Measurements from ENCODE around the gene SZRD1. TPM values are rescaled to one million over a fixed set of nuclear protein-coding genes. Genes with fewer than 3 reads are reported as not detected.

SZRD1 gene
- total and polyA plus RNA-seq, 2 of the 8 experiments (the other 6 are each of a cell fraction or from before 2014, with no cell fraction given) = 97.8 to 108 TPM

GRCh38 chr1:16420424-16421118 is 53.5 kb downstream of the SZRD1 start:
- peak overlapping the region; percentile 15; the same call in 1 of the 2 replicates for H2AFZ ChIP-seq (ENCODE audit: low read length)
- TF ChIP-seq TBP (IDR thresholded peaks at IDR 0.05; ENCODE audit: low read depth, low read length) (no peak), HDAC2 (IDR thresholded peaks at IDR 0.05; ENCODE audit: borderline replicate concordance in 1 of 2, low read depth in 2 of 2, low read length in 2 of 2) (no peak), TAF1 (IDR thresholded peaks at IDR 0.05; ENCODE audit: low read depth, low read length) (no peak), RNF2 (IDR thresholded peaks at IDR 0.05; ENCODE audit: borderline replicate concordance, low read depth, low read length, missing control alignments, poor library complexity, severe bottlenecking) (no peak), TCF12 (IDR thresholded peaks at IDR 0.05; ENCODE audit: low read depth, low read length) (no peak), JUN (IDR thresholded peaks at IDR 0.05; ENCODE audit: low read depth, low read length) (no peak)
- TF ChIP-seq, protein P1, sequence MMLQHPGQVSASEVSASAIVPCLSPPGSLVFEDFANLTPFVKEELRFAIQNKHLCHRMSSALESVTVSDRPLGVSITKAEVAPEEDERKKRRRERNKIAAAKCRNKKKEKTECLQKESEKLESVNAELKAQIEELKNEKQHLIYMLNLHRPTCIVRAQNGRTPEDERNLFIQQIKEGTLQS (IDR thresholded peaks at IDR 0.05; ENCODE audit: insufficient read depth, low read depth, low read length) = no peak
- TF ChIP-seq, protein P2, sequence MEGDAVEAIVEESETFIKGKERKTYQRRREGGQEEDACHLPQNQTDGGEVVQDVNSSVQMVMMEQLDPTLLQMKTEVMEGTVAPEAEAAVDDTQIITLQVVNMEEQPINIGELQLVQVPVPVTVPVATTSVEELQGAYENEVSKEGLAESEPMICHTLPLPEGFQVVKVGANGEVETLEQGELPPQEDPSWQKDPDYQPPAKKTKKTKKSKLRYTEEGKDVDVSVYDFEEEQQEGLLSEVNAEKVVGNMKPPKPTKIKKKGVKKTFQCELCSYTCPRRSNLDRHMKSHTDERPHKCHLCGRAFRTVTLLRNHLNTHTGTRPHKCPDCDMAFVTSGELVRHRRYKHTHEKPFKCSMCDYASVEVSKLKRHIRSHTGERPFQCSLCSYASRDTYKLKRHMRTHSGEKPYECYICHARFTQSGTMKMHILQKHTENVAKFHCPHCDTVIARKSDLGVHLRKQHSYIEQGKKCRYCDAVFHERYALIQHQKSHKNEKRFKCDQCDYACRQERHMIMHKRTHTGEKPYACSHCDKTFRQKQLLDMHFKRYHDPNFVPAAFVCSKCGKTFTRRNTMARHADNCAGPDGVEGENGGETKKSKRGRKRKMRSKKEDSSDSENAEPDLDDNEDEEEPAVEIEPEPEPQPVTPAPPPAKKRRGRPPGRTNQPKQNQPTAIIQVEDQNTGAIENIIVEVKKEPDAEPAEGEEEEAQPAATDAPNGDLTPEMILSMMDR (IDR thresholded peaks at IDR 0.05; ENCODE audit: control extremely low read depth in 1 of 3, insufficient read depth in 1 of 3, low read depth in 1 of 3, low read length in 3 of 3) = no peak

More at GRCh38 chr1:16420424-16421118, 53.5 kb downstream of the SZRD1 start:
- 88% methylated on average over 9 of the region's 9 CpGs; no CpG with 5 or more reads in 1 of the 2 experiments for WGBS, 2 experiments (ENCODE audit: extremely low coverage in 1 of 2, insufficient coverage in 1 of 2, insufficient read length in 1 of 2, insufficient replicate concordance in 2 of 2, low coverage in 1 of 2, low lambda C conversion rate in 2 of 2, missing lambda C conversion rate in 1 of 2)
- H3K14ac ChIP-seq (ENCODE audit: insufficient read length) = no peak overlapping the region
- peak overlapping the region; percentile 61; the same call in 1 of the 2 replicates for H2BK15ac ChIP-seq (ENCODE audit: low read length)
- no peak for FAIRE-seq
- H3K9me3 ChIP-seq (ENCODE audit: insufficient read depth in 2 of 2, low read depth in 1 of 2, low read length in 1 of 2) = no peaks in the 10 kb centered on the region
- H4K91ac ChIP-seq (replicated peaks; ENCODE audit: insufficient read length, low read length) = no peak overlapping the region
- no peaks in the 10 kb centered on the region for H3K79me2 ChIP-seq (ENCODE audit: control insufficient read depth in 1 of 2, insufficient read depth in 2 of 2, low read length in 2 of 2)
- H3K56ac ChIP-seq (replicated peaks; ENCODE audit: insufficient read length, low read depth, low read length) = no peak overlapping the region
- ChIA-PET CTCF (ENCODE audit: partially characterized antibody) (interaction anchor here (0.9 to 2.4 kb wide), 7 partner anchors 10 to 200 kb away, joined by 3 to 8 read pairs (median 3); partner anchors contain the start of gene FBXO42), POLR2A (ENCODE audit: partially characterized antibody) (interaction anchor here (0.7 kb wide), 1 partner anchor 18 kb away, joined by 3 read pairs; no protein-coding TSS in a partner anchor)
- no peak for DNase-seq (ENCODE audit: low read depth in 1 of 2, low spot score in 2 of 2)
- H2BK12ac ChIP-seq (ENCODE audit: low read depth, low read length) = 0 out of 2 replicates have a peak overlapping the region, but pooled peaks have one; percentile 17
- no peak overlapping the region for H3K23ac ChIP-seq (ENCODE audit: insufficient read length)
- H3K27ac ChIP-seq (ENCODE audit: low read depth, low read length) = no peak overlapping the region
- 0 out of 7 replicates have a peak, but pooled peaks cover 0 to 2% (median 0%) of the 10 kb centered on the region in 4 experiments for H3K27me3 ChIP-seq (replicated peaks in 1 of 4; ENCODE audit: control insufficient read depth in 3 of 4, extremely low read depth in 1 of 4, insufficient read depth in 3 of 4, low read length in 3 of 4)
- H2BK5ac ChIP-seq (ENCODE audit: low read depth, low read length) = no peak overlapping the region
- H2AK5ac ChIP-seq (ENCODE audit: low read depth, low read length) = 0 out of 2 replicates have a peak overlapping the region, but pooled peaks have one; percentile 8
- no peaks in the 10 kb centered on the region for H3K79me1 ChIP-seq (ENCODE audit: low read depth, low read length)
- H3K4me2 ChIP-seq (ENCODE audit: insufficient read depth in 1 of 2, low read depth in 2 of 2, low read length in 2 of 2) = no peak overlapping the region
- H4K5ac ChIP-seq (ENCODE audit: insufficient read length, low read depth, low read length) = no peak overlapping the region
- H4K8ac ChIP-seq (ENCODE audit: extremely low read depth, insufficient read depth, low read length) = no peak overlapping the region; the same call in 1 of the 2 replicates
- H3K36me3 ChIP-seq (ENCODE audit: control insufficient read depth in 2 of 4, insufficient read depth in 4 of 4, low read length in 3 of 4) = no peaks in the 10 kb centered on the region
- H3K9ac ChIP-seq (replicated peaks in 1 of 4; ENCODE audit: extremely low read depth in 1 of 4, low read depth in 3 of 4, low read length in 3 of 4) = no peak overlapping the region
- no peaks in the 10 kb centered on the region for H3K4me1 ChIP-seq (replicated peaks in 1 of 4; ENCODE audit: control insufficient read depth in 3 of 4, insufficient read depth in 4 of 4, low read length in 3 of 4)
- H3K4ac ChIP-seq (replicated peaks; ENCODE audit: insufficient read length, low read depth, low read length) = no peak overlapping the region
- H3K23me2 ChIP-seq (ENCODE audit: low read depth, low read length) = no peaks in the 10 kb centered on the region
- 0 out of 2 replicates have a peak overlapping the region, but pooled peaks have one; percentile 4 for H3K18ac ChIP-seq (ENCODE audit: extremely low read depth, low read length)
- H2BK120ac ChIP-seq (replicated peaks; ENCODE audit: low read depth, low read length) = no peak overlapping the region
- no peak overlapping the region for H2BK20ac ChIP-seq (ENCODE audit: low read length)
- no peak overlapping the region for H3K4me3 ChIP-seq (ENCODE audit: extremely low read depth in 1 of 4, insufficient read depth in 2 of 4, low read depth in 3 of 4, low read length in 4 of 4)
- no peaks in the 10 kb centered on the region for H4K20me1 ChIP-seq (replicated peaks in 1 of 2; ENCODE audit: control insufficient read depth in 1 of 2, insufficient read depth in 2 of 2, low read length in 2 of 2)

All from H1 (cell line).